Sigmoid colon (tissue), 4 donors: ENCODE measurements around the gene PRSS8.

Source experiments
- EP300 ChIP-seq, 4 donors: sonication (generic); formaldehyde crosslinking; IDR thresholded peaks; one replicate each; pipeline ENCODE4 v1.6.1; 2017; ENCODE audit warnings: antibody characterized with exemption in 4 of 4
- POLR2A ChIP-seq, 2 donors: fragments of 450-650 bp; IDR thresholded peaks; one replicate each; pipeline ENCODE4 v1.6.1; 2016; ENCODE audit warnings: antibody characterized with exemption in 2 of 2, mild to moderate bottlenecking in 2 of 2, moderate library complexity in 2 of 2
- POLR2AphosphoS5 ChIP-seq, 4 donors: sonication (generic); formaldehyde crosslinking; IDR thresholded peaks; one replicate each; pipeline ENCODE4 v1.6.1; 2017; ENCODE audit warnings: antibody characterized with exemption in 4 of 4
- TF ChIP-seq, protein P1 (sequence below), 4 experiments: fragments of 450-650 bp in 3 of 4; fragments of 200-600 bp in 1 of 4; IDR thresholded peaks; one replicate each; pipeline ENCODE4 v1.5.1; 2016 to 2019; ENCODE audit warnings: antibody characterized with exemption in 4 of 4, mild to moderate bottlenecking in 3 of 4, moderate library complexity in 2 of 4

DNA sequence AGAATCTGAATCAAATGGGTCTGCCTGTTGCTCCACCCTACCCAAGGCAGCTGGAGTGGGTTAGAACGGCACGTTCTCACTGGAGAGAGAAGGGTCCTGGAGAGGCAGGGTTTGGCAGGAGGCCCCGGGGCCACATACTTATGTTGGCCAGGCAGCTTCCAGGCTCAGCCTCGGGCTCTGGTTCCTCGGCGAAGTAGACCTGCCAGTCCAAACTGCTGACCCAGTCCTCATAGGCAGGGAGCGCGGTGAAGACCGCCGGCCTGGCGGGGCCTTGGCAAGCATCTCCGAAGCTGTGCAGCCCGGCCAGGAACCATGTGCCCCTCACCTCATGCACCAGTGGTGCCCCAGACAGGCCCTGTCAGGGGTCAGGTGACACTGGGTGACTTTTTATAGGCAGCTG, 51.5 kb downstream of the PRSS8 start:
- TF ChIP-seq POLR2AphosphoS5 (IDR thresholded peaks at IDR 0.05): no peak
- TF ChIP-seq, protein P1, sequence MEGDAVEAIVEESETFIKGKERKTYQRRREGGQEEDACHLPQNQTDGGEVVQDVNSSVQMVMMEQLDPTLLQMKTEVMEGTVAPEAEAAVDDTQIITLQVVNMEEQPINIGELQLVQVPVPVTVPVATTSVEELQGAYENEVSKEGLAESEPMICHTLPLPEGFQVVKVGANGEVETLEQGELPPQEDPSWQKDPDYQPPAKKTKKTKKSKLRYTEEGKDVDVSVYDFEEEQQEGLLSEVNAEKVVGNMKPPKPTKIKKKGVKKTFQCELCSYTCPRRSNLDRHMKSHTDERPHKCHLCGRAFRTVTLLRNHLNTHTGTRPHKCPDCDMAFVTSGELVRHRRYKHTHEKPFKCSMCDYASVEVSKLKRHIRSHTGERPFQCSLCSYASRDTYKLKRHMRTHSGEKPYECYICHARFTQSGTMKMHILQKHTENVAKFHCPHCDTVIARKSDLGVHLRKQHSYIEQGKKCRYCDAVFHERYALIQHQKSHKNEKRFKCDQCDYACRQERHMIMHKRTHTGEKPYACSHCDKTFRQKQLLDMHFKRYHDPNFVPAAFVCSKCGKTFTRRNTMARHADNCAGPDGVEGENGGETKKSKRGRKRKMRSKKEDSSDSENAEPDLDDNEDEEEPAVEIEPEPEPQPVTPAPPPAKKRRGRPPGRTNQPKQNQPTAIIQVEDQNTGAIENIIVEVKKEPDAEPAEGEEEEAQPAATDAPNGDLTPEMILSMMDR (IDR thresholded peaks at IDR 0.05): no peak
- TF ChIP-seq EP300 (IDR thresholded peaks at IDR 0.05): no peak
- TF ChIP-seq POLR2A (IDR thresholded peaks at IDR 0.05): no peak
